K562 (cell line): Measurements from ENCODE around the gene NUFIP2.

Source experiments
- EZH2 ChIP-seq: IDR thresholded peaks from 2 replicates; pipeline ENCODE4 v1.6.1; 2012; ENCODE audit warnings: low read depth, mild to moderate bottlenecking, inconsistent platforms, low read length, borderline replicate concordance
- NRF1 ChIP-seq, 2 experiments: fragments of 450-650 bp; IDR thresholded peaks in 1 of 2; conservative IDR thresholded peaks in 1 of 2; 2 replicates each; pipeline ENCODE4 v1.6.1; 2014; ENCODE audit warnings: mild to moderate bottlenecking in 2 of 2
- ZNF282 ChIP-seq: sonication (generic); formaldehyde crosslinking; IDR thresholded peaks from 2 replicates; pipeline ENCODE4 v1.8.1; 2023; ENCODE audit warnings: missing genetic modification reagents

DNA sequence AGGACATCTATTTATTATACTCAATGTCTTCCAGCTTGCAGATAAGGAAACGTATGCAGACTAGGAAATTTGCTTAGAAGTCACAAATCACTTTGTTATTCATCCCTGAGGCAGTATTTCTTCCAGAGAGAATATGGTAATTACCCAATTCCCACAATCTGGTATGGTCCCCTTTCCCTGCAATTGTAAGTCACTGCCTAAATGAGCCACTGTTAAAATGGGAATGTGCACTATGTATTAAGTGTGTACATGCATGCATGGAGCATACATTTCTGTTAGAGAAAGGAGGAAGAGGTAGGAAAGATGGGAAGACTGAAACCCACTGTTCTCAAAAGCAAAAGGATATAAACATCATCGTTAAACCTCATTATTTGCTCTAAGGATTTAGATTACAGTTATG is 10.0 kb downstream of the NUFIP2 start:
- TF ChIP-seq NRF1 (conservative IDR thresholded peaks at IDR 0.05 in 1 of 2, IDR thresholded peaks at IDR 0.05 in 1 of 2) (no peak), EZH2 (no peak), ZNF282 (no peak)
